ENCODE results near the gene BIRC6. TPM values are rescaled to one million over a fixed set of nuclear protein-coding genes. Genes with fewer than 3 reads are reported as not detected.

Gene BIRC6
- polyA plus RNA-seq, 1 donor (not counting 4 experiments of a cell fraction or from before 2014, with no cell fraction given) = 57.0 TPM

GRCh38 chr2:32416519-32416918 is 59.7 kb downstream of the BIRC6 start:
- Histone ChIP-seq H3K9me3 (ENCODE audit: control insufficient read depth, low read depth, low read length) (no peaks in the 10 kb centered on the region), H3K4me1 (ENCODE audit: control insufficient read depth, extremely low read depth, insufficient read depth, low read length) (peaks cover 5% of the 10 kb centered on the region), H3K9me1 (ENCODE audit: control insufficient read depth, extremely low read depth, insufficient read depth, low read length) (no peaks in the 10 kb centered on the region), H3K4me2 (ENCODE audit: control insufficient read depth, extremely low read depth, insufficient read depth, low read depth, low read length) (no peak overlapping the region), H3K79me2 (ENCODE audit: control insufficient read depth, insufficient read depth, low read length) (peaks cover 43% of the 10 kb centered on the region), H4K20me1 (ENCODE audit: control insufficient read depth, extremely low read depth, insufficient read depth, low read length) (no peaks in the 10 kb centered on the region), H3K27ac (ENCODE audit: control insufficient read depth, insufficient read depth, low read length) (no peak overlapping the region), H2AFZ (ENCODE audit: control insufficient read depth, low read length) (no peak overlapping the region), H3K27me3 (ENCODE audit: control insufficient read depth, extremely low read depth, insufficient read depth, low read length) (no peaks in the 10 kb centered on the region), H3K36me3 (ENCODE audit: control insufficient read depth in 2 of 2, extremely low read depth in 1 of 2, insufficient read depth in 2 of 2, low read length in 2 of 2) (peaks cover 9 to 11% of the 10 kb centered on the region in 2 experiments), H3K9ac (ENCODE audit: control insufficient read depth, extremely low read depth, insufficient read depth, low read length) (no peak overlapping the region), H3K4me3 (ENCODE audit: control insufficient read depth in 2 of 3, extremely low read depth in 1 of 3, insufficient read depth in 2 of 3, low read depth in 1 of 3, low read length in 3 of 3) (no peak overlapping the region)
- dilution Hi-C loops (cut with MboI; ENCODE audit: extremely low pct_ligation_motif_present, low sequenced_read_pairs) = no loop called here
- TF ChIP-seq EZH2 (IDR thresholded peaks at IDR 0.05; ENCODE audit: low read length) (no peak), CTCF (optimal IDR thresholded peaks at IDR 0.05 in 1 of 3, IDR thresholded peaks at IDR 0.05 in 1 of 3, conservative IDR thresholded peaks at IDR 0.05 in 1 of 3; ENCODE audit: extremely low read depth in 1 of 3, insufficient read depth in 2 of 3, low read length in 3 of 3) (no peak)
- FAIRE-seq = no peak
- DNase-seq (ENCODE audit: low read depth, low spot score) = no peak

- no peak overlapping the region for H3K9ac ChIP-seq (ENCODE audit: control insufficient read depth, extremely low read depth, insufficient read depth, low read length)
- peaks cover 53% of the 10 kb centered on the region for H3K79me2 ChIP-seq (ENCODE audit: control insufficient read depth, insufficient read depth, low read length)
- H3K4me2 ChIP-seq (ENCODE audit: control insufficient read depth, extremely low read depth, insufficient read depth, low read depth, low read length) = no peak overlapping the region
- no peaks in the 10 kb centered on the region for H3K9me1 ChIP-seq (ENCODE audit: control insufficient read depth, extremely low read depth, insufficient read depth, low read length)
- peaks cover 9 to 11% of the 10 kb centered on the region in 2 experiments for H3K36me3 ChIP-seq (ENCODE audit: control insufficient read depth in 2 of 2, extremely low read depth in 1 of 2, insufficient read depth in 2 of 2, low read length in 2 of 2)
- no peak overlapping the region for H3K4me3 ChIP-seq (ENCODE audit: control insufficient read depth in 2 of 3, extremely low read depth in 1 of 3, insufficient read depth in 2 of 3, low read depth in 1 of 3, low read length in 3 of 3)
- TF ChIP-seq CTCF (optimal IDR thresholded peaks at IDR 0.05 in 1 of 3, IDR thresholded peaks at IDR 0.05 in 1 of 3, conservative IDR thresholded peaks at IDR 0.05 in 1 of 3; ENCODE audit: extremely low read depth in 1 of 3, insufficient read depth in 2 of 3, low read length in 3 of 3) (no peak), EZH2 (IDR thresholded peaks at IDR 0.05; ENCODE audit: low read length) (no peak)
- H3K27ac ChIP-seq (ENCODE audit: control insufficient read depth, insufficient read depth, low read length) = no peak overlapping the region
- H3K9me3 ChIP-seq (ENCODE audit: control insufficient read depth, low read depth, low read length) = no peaks in the 10 kb centered on the region
- no peaks in the 10 kb centered on the region for H3K27me3 ChIP-seq (ENCODE audit: control insufficient read depth, extremely low read depth, insufficient read depth, low read length)
- no peaks in the 10 kb centered on the region for H4K20me1 ChIP-seq (ENCODE audit: control insufficient read depth, extremely low read depth, insufficient read depth, low read length)
- H3K4me1 ChIP-seq (ENCODE audit: control insufficient read depth, extremely low read depth, insufficient read depth, low read length) = peaks cover 5% of the 10 kb centered on the region
- no peak for FAIRE-seq
- DNase-seq (ENCODE audit: low read depth, low spot score) = no peak
- dilution Hi-C loops (cut with MboI; ENCODE audit: extremely low pct_ligation_motif_present, low sequenced_read_pairs) = no loop called here
- H2AFZ ChIP-seq (ENCODE audit: control insufficient read depth, low read length) = no peak overlapping the region
Observed at GRCh38 chr2:32417659-32418058, 60.8 kb downstream of the BIRC6 start.
